T47D (cell line): ENCODE results near the gene RPS6KA2.

Experiments
- DNase-seq, 2 experiments: peaks; one replicate each; pipeline versions ENCODE4 v3.0.0 to v3.0.0-alpha.2; 2011 to 2012; ENCODE audit warnings: low read depth in 1 of 2, low spot score in 1 of 2
- JUND ChIP-seq: IDR thresholded peaks from 2 replicates; pipeline ENCODE4 v1.6.1; 2012; ENCODE audit warnings: low read depth
- in situ Hi-C: cut with HindIII; loops from 2 replicates; pipeline ENCODE4 v1.10.0; 2016; ENCODE audit warnings: low sequenced_read_pairs, low pct_unique_long_range_greater_than_20kb

RPS6KA2 gene

GRCh38 chr6:166626177-166627032, 646 bp downstream of the RPS6KA2 start:
- no peak for TF ChIP-seq JUND
- DNase-seq, result peak in 1 of 2 experiments; percentile 23
- in situ Hi-C loops, result no loop called here

GRCh38 chr6:166625356-166625755, 1.7 kb downstream of the RPS6KA2 start:
- TF ChIP-seq JUND, result no peak
- in situ Hi-C loops, result no loop called here
- no peak for DNase-seq

GRCh38 chr6:166624275-166624674, 2.8 kb downstream of the RPS6KA2 start:
- in situ Hi-C loops, result no loop called here
- no peak for DNase-seq
- no peak for TF ChIP-seq JUND

GRCh38 chr6:166623318-166623717, 3.7 kb downstream of the RPS6KA2 start:
- no peak for TF ChIP-seq JUND
- in situ Hi-C loops, result no loop called here
- no peak for DNase-seq

GRCh38 chr6:166621114-166621540, 5.9 kb downstream of the RPS6KA2 start:
- no peak for TF ChIP-seq JUND
- in situ Hi-C loops, result no loop called here
- no peak for DNase-seq

- no peak for TF ChIP-seq JUND
- no peak for DNase-seq
- in situ Hi-C loops, result no loop called here
Measured at GRCh38 chr6:166620478-166621113, 6.5 kb downstream of the RPS6KA2 start.

- in situ Hi-C loops, result no loop called here
- peak; percentile 41 to 51 for DNase-seq
- no peak for TF ChIP-seq JUND
Measured at GRCh38 chr6:166619912-166620311, 7.1 kb downstream of the RPS6KA2 start.

GRCh38 chr6:166618866-166619761, 7.9 kb downstream of the RPS6KA2 start:
- TF ChIP-seq JUND, result no peak
- in situ Hi-C loops, result no loop called here
- no peak for DNase-seq

- in situ Hi-C loops, result no loop called here
- no peak for DNase-seq
- no peak for TF ChIP-seq JUND
Measured at GRCh38 chr6:166618251-166618650, 8.8 kb downstream of the RPS6KA2 start.

- TF ChIP-seq JUND, result no peak
- DNase-seq, result no peak
- in situ Hi-C loops, result no loop called here
Measured at GRCh38 chr6:166617359-166617758, 9.7 kb downstream of the RPS6KA2 start.

GRCh38 chr6:166616261-166617238, 10.5 kb downstream of the RPS6KA2 start:
- no peak for TF ChIP-seq JUND
- no peak for DNase-seq
- in situ Hi-C loops, result no loop called here
